ENCODE data around the gene TRPV4.
A peak's percentile ranks its signal among the peaks of the same experiment; 100 is the strongest.

The TRPV4 gene

GRCh38 chr12:109757671-109758265, 75.4 kb downstream of the TRPV4 start:
- TF ChIP-seq CTCF (conservative IDR thresholded peaks at IDR 0.05) = no peak
- H3K27ac ChIP-seq = peak overlapping the region; percentile 9; the same call in 1 of the 2 replicates

GRCh38 chr12:109756457-109756856, 76.7 kb downstream of the TRPV4 start:
- 0 out of 2 replicates have a peak overlapping the region, but pooled peaks have one; percentile 95 for H3K27ac ChIP-seq
- TF ChIP-seq CTCF (conservative IDR thresholded peaks at IDR 0.05) = no peak

GRCh38 chr12:109753959-109754358, 79.2 kb downstream of the TRPV4 start:
- H3K27ac ChIP-seq = peak overlapping the region; percentile 95
- no peak for TF ChIP-seq CTCF (conservative IDR thresholded peaks at IDR 0.05)

GRCh38 chr12:109753054-109753401, 80.2 kb downstream of the TRPV4 start:
- TF ChIP-seq CTCF (conservative IDR thresholded peaks at IDR 0.05) = no peak

GRCh38 chr12:109752117-109753053, 80.8 kb downstream of the TRPV4 start:
- TF ChIP-seq CTCF (conservative IDR thresholded peaks at IDR 0.05) = no peak
- H3K27ac ChIP-seq = peak overlapping the region; percentile 95

More at GRCh38 chr12:109753054-109753401, 80.2 kb downstream of the TRPV4 start:
- peak overlapping the region; percentile 95 for H3K27ac ChIP-seq

- no peak for TF ChIP-seq CTCF (conservative IDR thresholded peaks at IDR 0.05)
- peak overlapping the region; percentile 37 for H3K27ac ChIP-seq
Observed at GRCh38 chr12:109744986-109745942, 87.9 kb downstream of the TRPV4 start.
